Stimulated activated CD8-positive, alpha-beta memory T cell treated with anti-CD3 and anti-CD28 coated beads, Interleukin-15, amount 100 ng/mL, for 1 hour (primary cell): ENCODE results near the gene MFRP.

ENCODE experiments used
- DNase-seq: peaks from one replicate; pipeline ENCODE4 v3.0.0-alpha.2; 2020; ENCODE audit warnings: low read depth

MFRP gene

GRCh38 chr11:119337581-119338317, 8.8 kb downstream of the MFRP start:
- DNase-seq = no peak

- DNase-seq = no peak
These were observed 9.6 kb downstream of the MFRP start for GRCh38 chr11:119336744-119337469.

GRCh38 chr11:119335655-119336543, 10.6 kb downstream of the MFRP start:
- DNase-seq = no peak

- DNase-seq = no peak
These were observed 11.3 kb downstream of the MFRP start for GRCh38 chr11:119335091-119335654.

GRCh38 chr11:119334174-119334930, 12.2 kb downstream of the MFRP start, which contains the start of gene RNF26:
TSS of gene RNF26 (plus strand) at chr11:119334527. CDS start at chr11:119335123, 596 bp downstream.
- peak; percentile 91 for DNase-seq

- DNase-seq = no peak
These were observed 14.3 kb downstream of the MFRP start for GRCh38 chr11:119332111-119332765.

- no peak for DNase-seq
These were observed 16.3 kb downstream of the MFRP start for GRCh38 chr11:119330237-119330636.

- no peak for DNase-seq
These were observed 17.2 kb downstream of the MFRP start for GRCh38 chr11:119329320-119329719.

- DNase-seq = no peak
These were observed 22.3 kb downstream of the MFRP start for GRCh38 chr11:119324189-119324588.

GRCh38 chr11:119323532-119324033, 22.9 kb downstream of the MFRP start:
- peak; percentile 77 for DNase-seq

GRCh38 chr11:119322921-119323531, 23.5 kb downstream of the MFRP start:
- DNase-seq = no peak

- DNase-seq = no peak
These were observed 24.2 kb downstream of the MFRP start for GRCh38 chr11:119322360-119322739.

GRCh38 chr11:119320776-119321524, 25.6 kb downstream of the MFRP start:
- no peak for DNase-seq

- DNase-seq = no peak
These were observed 26.2 kb downstream of the MFRP start for GRCh38 chr11:119320240-119320775.

- no peak for DNase-seq
These were observed 26.7 kb downstream of the MFRP start for GRCh38 chr11:119319700-119320239.

- DNase-seq = no peak
These were observed 27.3 kb downstream of the MFRP start for GRCh38 chr11:119319136-119319699.

GRCh38 chr11:119318240-119319135, 28.0 kb downstream of the MFRP start:
- DNase-seq = no peak
